Measurements from ENCODE around the gene PARD6G.

The PARD6G gene

DNA sequence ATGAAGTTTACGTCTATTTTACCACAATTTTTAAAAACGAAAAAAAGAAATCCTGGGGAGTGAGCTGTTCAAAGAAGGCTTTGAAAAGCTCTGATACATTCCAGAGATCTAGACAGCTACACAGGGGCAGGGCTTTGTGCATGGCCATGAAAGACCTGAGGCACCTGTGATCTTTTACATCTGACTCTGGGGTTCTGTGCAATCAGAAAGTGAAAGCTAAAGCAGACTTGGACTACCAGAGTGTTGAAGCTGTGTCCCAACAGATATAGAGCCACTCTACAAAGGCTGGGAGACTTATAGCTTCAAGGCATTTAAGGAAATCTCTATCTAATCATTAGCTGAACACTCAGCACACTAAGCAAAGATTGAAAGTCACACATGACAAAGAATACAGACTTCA, 34.1 kb downstream of the PARD6G start:
- in situ Hi-C loops (cut with MboI; ENCODE audit: low sequenced_read_pairs): no loop called here

- in situ Hi-C loops (cut with MboI; ENCODE audit: low sequenced_read_pairs): no loop called here
Measured at GRCh38 chr18:80210312-80211083, 36.8 kb downstream of the PARD6G start.

- in situ Hi-C loops (cut with MboI; ENCODE audit: low sequenced_read_pairs): no loop called here
Measured at GRCh38 chr18:80208620-80209019, 38.7 kb downstream of the PARD6G start.

DNA sequence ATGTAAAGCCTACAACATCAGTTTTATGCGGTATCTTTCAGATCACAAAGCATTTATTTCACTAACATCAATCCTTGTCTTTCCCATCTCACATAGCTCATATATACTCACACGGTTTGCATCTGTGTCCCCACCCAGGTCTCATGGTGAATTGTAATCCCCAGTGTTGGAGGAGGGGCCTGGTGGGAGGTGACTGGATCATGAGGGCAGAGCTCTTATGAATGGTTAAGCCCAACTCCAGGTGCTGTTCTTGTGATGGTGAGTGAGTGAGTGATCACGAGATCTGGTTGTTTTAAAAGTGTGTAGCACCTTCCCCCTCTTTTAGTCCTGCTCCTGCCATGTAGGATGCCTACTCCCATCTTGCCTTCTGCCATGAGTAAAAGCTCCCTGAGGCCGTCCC, 42.0 kb downstream of the PARD6G start:
- in situ Hi-C loops (cut with MboI; ENCODE audit: low sequenced_read_pairs): no loop called here

DNA sequence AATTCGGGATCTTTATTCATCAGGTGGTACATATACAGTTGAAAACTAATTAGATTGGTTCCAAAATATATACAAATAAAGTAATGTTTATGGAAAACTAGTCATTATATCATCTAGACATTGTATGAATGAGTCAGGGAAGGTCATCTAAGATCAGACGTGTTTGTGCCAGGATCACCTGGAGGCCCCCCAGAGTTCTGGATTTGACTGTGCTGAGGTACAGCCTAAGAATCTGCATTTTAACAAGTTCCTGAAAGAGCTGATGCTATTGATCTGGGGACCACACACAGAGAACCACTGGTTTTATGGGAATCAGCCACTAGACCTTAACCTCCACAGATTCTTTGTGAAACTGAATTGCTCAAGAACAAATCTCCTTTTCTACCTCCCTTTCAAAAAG, 43.2 kb downstream of the PARD6G start:
- in situ Hi-C loops (cut with MboI; ENCODE audit: low sequenced_read_pairs): no loop called here

DNA sequence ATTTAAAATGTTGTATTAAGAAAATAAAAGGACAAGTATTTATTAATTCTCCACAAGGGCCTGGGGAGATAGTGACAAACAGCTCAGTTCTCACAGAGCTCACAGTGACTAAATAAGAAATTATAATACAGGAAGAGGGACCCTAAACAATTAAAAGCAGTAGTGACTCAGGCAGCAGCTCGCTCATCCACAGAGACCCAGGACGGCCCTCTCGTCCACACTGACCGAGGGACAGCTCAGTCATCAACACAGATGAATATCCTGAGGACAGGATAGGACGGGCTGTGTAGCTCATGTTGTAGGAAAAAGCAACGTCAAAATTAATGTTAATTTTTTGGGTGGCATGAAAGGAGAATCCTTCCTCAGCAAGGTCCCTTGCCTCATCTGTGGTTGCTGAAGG, 44.1 kb downstream of the PARD6G start:
- in situ Hi-C loops (cut with MboI; ENCODE audit: low sequenced_read_pairs): no loop called here

DNA sequence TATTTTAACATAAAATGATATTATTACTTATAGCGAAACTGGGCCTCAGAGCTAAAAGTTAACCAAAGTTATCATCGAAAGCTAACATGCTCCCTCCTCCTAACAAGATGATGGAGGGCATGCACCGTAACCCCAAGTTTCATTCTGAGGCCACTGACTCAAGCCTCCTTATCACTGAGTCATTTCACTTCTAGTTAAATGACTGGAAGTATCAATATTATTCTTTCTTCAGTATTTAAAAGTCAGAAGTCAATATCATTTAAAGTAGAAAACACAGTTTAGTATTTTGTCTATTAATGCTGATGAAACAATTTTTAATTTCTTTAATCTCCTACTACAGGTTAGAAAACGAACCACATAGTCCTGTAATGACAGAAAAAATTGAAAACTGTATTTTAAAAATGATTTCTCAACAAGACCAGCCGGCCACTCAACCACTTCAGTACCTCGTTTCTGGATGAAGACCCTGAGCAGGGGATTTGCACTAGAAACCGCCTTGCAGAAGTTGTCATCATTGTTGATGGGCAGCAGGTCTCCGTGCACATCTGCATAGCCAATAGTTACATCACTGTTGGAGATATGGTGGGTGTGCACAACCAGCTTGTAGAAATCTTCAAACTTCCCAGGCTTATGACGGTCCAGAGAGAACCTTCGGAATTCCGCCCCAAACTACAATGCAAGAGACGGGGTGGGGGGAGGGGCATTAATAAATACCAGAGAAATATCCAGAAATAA, 44.9 kb downstream of the PARD6G start:
- in situ Hi-C loops (cut with MboI; ENCODE audit: low sequenced_read_pairs): no loop called here

- in situ Hi-C loops (cut with MboI; ENCODE audit: low sequenced_read_pairs): no loop called here
Measured at GRCh38 chr18:80201739-80202138, 45.6 kb downstream of the PARD6G start.

GRCh38 chr18:80200932-80201672, 46.2 kb downstream of the PARD6G start:
- in situ Hi-C loops (cut with MboI; ENCODE audit: low sequenced_read_pairs): no loop called here

DNA sequence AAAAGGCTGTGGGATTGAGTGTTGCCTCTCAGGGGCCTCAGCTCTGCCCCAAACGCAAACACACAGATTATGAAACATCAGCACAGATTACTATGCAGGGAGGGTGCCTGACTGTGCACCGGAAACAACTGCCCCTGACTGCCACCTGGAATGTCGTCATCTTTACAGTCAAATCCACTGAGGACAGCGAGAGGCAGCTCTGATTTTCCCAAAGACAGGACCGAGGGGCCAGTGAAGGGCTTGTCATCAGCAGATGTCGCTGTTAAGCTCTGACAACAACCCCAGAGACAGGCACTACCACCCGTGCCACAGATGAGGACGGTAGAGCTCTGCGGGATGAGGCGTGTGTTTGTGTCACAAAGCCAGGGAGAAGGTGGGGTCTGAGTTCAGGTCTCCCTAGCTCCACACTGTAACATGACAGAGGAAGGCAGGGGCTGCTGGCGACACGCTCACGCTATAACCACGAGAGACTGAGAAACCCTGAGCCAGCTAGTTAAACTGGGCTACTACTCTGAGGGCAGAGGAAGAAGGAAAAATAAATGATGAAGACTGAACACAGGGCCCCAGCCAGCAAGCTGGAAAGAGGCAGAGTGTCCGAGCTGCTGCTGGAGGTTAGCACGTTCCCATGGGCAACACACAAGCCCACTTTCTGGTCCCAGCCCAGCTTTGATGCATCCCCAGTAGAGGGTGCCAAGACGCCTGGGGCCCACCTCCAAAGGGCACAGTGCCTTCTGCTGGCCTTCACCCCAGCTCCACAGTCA, 47.0 kb downstream of the PARD6G start:
- in situ Hi-C loops (cut with MboI; ENCODE audit: low sequenced_read_pairs): no loop called here

GRCh38 chr18:80198994-80199748, 48.1 kb downstream of the PARD6G start:
- in situ Hi-C loops (cut with MboI; ENCODE audit: low sequenced_read_pairs): no loop called here

DNA sequence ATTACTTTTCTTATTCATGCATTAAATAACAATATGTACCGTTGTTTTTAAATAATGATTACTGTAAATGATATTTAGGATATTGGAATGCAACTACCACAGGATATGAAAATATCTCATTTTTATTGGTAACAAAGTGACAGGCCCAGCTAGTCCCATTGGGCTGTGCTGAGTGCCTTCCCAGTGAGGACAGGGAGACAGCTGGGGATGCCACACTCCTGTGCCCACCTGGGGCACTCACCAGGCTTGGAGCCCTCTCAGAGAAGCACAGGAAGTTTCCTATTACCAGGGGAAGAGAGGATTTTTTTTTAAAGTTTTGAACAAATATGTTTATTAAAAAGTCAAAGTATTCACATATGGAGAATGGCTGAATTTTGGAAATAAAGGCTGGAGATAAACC, 48.9 kb downstream of the PARD6G start:
- in situ Hi-C loops (cut with MboI; ENCODE audit: low sequenced_read_pairs): no loop called here

GRCh38 chr18:80197528-80197927, 49.8 kb downstream of the PARD6G start:
- in situ Hi-C loops (cut with MboI; ENCODE audit: low sequenced_read_pairs): no loop called here

- in situ Hi-C loops (cut with MboI; ENCODE audit: low sequenced_read_pairs): no loop called here
Measured at GRCh38 chr18:80196528-80197320, 50.6 kb downstream of the PARD6G start.

- in situ Hi-C loops (cut with MboI; ENCODE audit: low sequenced_read_pairs): no loop called here
Measured at GRCh38 chr18:80194874-80195570, 52.3 kb downstream of the PARD6G start.

- in situ Hi-C loops (cut with MboI; ENCODE audit: low sequenced_read_pairs): no loop called here
Measured at GRCh38 chr18:80193701-80194100, 53.6 kb downstream of the PARD6G start.

DNA sequence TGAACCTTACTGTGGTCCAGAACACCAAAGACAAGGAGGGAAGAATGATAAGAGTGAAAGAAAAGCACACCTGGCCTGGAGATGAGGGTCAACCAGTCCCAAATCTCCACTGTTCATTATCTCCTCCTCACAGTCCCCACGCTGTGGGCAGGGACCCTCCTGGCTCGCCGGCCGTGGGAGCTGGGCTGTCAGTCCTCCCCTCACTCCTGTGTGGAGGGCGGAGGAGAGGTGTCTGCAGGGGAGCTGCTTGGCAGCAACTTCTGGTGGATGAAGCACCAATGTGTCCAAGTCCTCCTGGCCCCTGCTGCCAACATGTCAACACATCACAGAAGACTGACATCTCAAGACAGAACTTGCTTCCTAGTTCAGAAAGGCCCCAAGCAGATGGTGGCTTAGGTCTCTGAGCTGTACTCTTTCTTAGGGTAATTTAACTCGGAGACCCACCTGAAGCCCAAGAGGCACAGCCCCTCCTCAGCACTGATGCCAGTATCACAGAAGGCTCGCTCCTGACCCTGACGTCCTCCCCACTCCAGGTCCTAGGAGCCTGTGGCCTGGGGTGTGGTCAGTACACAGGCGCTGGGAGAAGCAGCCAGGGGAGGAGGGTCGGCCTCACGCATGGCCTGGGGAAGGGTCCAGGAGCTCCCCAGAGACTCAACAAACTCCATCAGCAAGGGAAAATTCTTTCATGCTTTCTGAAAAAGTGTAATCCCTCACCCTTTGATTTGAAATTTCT, 54.5 kb downstream of the PARD6G start:
- in situ Hi-C loops (cut with MboI; ENCODE audit: low sequenced_read_pairs): no loop called here
